Erythroblast (primary cell): Measurements from ENCODE around the gene ABHD2.

Experiments used
- DNase-seq, 2 experiments: peaks; one replicate each; lab custom pipeline; 2025; lab: John Stamatoyannopoulos, UW
- GATA1 ChIP-seq: IDR thresholded peaks from 2 replicates; pipeline ENCODE4 v1.6.1; 2011; ENCODE audit warnings: low read depth, mild to moderate bottlenecking, control low read depth, low read length, moderate library complexity
- POLR2A ChIP-seq: IDR thresholded peaks from 2 replicates; pipeline ENCODE4 v1.6.1; 2011; ENCODE audit warnings: mild to moderate bottlenecking, low read length

ABHD2 gene

DNA sequence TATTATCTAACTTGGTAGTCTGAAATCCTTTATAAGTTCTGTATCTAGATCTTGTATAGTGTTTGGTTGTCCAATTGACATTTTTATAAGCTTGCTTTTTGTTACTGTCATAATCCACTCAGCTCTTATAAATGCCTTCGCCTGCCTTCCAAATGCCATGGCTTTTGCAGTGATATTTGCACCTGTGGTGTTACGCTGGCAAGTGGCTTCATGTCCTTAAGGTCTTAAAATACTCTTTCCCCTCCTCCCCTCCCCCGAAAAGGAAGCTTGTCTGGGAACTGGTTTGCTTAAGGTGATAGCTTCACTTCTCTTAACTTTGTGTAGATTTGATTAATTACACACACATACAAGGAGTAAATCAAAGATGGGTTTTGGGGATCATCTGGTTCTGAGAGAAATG lies 62.0 kb downstream of the ABHD2 start:
- DNase-seq = no peak
- TF ChIP-seq POLR2A (no peak), GATA1 (no peak)

GRCh38 chr15:89150762-89151664 lies 62.8 kb downstream of the ABHD2 start:
- DNase-seq = no peak
- no peak for TF ChIP-seq POLR2A

GRCh38 chr15:89155122-89155521 lies 66.9 kb downstream of the ABHD2 start:
- no peak for TF ChIP-seq POLR2A
- no peak for TF ChIP-seq GATA1

DNA sequence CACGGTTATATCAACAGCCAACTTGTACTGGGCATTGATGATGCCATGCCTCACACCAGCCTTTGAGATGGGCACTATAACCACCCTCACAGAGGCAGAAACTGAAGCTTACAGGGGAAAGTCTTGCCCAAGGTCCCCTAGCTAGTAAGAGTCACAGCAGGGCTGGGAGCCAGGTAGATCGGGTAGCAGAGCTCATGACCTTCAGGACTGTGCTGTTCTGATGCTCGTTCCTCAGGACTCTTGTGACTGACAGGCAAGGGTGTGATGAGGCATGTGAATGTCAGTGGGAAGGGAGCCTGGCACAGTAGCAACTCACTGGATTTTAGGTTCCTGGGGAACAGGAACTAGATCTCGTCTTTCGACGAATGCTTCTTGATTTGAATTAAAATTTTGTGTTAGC lies 67.4 kb downstream of the ABHD2 start:
- TF ChIP-seq POLR2A = no peak
- no peak for TF ChIP-seq GATA1
- DNase-seq = no peak

More at GRCh38 chr15:89155122-89155521, 66.9 kb downstream of the ABHD2 start:
- no peak for DNase-seq

DNA sequence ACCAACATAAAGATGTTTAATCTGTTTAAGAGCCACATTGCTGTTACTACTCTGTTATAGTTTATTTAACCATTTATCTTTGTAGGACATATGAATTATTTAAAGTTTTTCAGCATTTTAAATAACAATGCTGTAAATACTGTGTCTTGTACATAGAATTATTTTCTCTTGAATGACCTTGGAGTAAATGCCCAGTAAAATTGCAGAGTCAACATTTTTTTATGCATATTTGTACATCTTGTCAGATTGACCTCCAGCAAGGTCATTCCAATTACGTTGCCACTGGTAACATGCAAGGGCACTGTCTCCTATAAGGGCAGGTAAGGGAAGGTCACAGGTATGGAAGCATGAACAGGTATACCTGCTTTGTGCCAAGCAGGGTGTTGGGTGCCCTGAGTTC lies 68.8 kb downstream of the ABHD2 start:
- no peak for DNase-seq
- TF ChIP-seq POLR2A (no peak), GATA1 (no peak)

- no peak for TF ChIP-seq POLR2A
- no peak for TF ChIP-seq GATA1
- no peak for DNase-seq
Observed at GRCh38 chr15:89157918-89158564, 69.8 kb downstream of the ABHD2 start.

DNA sequence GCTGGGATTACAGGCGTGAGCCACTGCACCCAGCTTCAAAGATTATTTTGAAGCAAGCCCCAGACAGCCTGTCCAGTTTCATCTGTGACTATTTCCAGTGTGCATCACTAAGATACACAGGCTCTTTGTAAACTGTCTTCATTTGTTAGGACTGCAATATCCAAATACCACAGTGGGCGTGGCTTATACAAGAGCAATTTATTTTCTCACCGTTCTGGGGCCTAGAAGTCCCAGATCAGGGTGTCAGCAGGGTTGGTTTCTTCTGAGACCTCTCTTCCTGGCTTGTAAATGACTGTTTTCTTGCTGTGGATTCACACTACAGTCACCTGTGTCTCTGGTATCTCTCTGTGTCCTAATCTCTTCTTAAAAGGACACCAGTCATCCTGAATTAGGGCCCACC lies 73.4 kb downstream of the ABHD2 start:
- peak; percentile 20 to 22 for DNase-seq
- no peak for TF ChIP-seq GATA1
- no peak for TF ChIP-seq POLR2A

DNA sequence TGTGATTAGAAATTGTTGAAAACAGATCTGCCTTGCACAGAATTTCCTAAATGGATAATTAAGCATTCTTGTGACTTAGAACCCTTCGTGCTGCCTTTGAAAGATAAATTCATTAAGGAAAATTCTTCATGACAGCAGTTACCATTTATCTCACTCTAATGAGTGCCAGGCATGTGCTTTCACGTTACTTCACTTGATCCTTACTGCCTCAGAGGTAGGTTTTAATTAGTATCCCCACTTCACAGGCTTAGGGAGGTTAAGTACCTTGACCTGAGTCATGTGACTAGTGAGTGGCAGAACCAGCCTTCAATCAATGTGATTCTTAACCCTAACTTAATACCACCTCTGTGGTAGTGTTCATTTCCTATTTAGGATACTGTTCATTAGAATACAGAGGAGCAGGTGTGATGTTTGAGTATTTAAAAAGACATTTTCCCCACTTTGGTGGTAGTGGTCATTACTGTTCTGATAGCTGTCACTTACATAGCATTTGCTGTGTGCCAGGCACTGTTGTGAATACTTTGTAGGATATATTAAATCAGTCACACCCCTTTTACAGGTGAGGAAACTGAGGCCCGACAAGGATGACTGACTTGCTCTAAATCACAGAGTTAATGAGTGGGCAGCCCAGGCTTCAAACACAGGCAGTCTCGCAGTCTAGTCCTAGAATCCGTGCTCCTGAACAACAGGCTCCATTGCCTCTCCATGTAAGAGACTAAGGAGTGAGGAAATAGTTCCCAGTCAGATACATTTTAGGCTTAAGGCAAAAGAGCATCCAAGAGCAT lies 75.2 kb downstream of the ABHD2 start:
- DNase-seq = no peak
- TF ChIP-seq GATA1 = no peak
- no peak for TF ChIP-seq POLR2A

- no peak for TF ChIP-seq GATA1
- no peak for TF ChIP-seq POLR2A
- DNase-seq = no peak
Observed at GRCh38 chr15:89164712-89165211, 76.5 kb downstream of the ABHD2 start.

DNA sequence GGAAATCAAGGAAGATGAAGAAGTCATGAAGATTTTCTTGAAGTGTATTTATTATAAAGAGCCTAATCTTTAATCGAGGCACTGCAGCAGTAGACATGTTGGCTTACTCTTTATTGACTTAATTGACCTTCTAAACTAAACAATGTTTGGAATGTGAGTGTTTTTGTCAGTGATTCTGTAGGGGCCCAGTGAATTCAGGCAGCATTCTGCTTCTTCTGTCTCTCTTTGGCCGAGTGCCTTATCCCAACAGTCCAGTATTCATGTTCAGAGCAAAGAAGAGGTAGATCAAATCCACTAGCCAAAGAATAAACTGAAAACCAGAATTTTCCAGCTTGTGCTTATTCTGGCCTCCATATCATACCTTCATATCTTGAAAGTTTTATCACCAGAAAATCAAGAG lies 77.4 kb downstream of the ABHD2 start:
- DNase-seq = no peak

DNA sequence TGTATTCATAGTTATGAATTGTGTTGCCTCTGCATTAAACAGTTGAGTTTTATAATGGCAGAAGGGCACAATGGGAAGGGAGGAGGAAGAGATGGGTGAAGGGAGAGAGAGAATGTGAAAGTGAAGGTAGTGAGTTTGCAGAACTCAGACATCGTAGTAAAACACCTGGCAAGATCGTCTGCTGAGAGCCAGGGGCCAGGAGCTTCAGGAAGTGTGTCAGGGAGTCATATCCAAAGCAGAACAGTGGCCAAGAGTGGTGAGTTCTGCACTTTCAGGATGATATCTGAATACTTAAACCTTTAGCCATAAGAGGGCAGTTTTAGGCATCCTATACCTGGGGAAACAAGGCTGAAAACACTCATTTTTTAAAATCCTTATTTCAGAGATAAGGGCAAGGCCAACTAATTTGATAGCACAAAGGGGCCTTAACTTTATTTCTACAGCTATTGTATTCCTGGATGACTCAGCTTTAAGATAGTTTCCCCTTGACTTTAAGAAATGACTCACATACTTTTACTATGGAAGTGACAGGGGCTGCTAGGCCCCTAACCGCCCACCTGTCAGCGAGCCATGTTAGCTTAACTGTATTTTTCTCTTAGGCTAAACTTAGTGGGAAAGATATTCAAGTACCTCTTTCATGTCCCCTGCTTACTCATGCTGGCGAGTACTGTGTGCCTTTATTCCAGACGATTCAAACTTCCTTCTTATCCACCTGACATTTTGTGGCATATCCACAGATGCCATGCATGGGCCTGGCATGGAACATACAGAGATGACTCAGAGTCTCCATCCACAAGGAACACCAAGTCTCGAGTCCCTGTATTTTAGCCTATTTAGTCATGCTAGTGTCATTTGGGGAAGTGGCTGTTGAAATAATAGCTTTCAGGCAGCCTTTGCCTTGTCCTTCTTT lies 79.3 kb downstream of the ABHD2 start:
- TF ChIP-seq GATA1 (no peak), POLR2A (no peak)
- peak in 1 of 2 experiments; percentile 18 for DNase-seq

More for the DNA sequence above, 77.4 kb downstream of the ABHD2 start:
- TF ChIP-seq POLR2A = no peak
- no peak for TF ChIP-seq GATA1

GRCh38 chr15:89168316-89168833 lies 80.1 kb downstream of the ABHD2 start:
- no peak for DNase-seq
- TF ChIP-seq POLR2A = no peak
- no peak for TF ChIP-seq GATA1
